Large intestine (tissue), 1 donor: ENCODE results near the gene ALMS1. TPM values are rescaled to one million over a fixed set of nuclear protein-coding genes. Genes with fewer than 3 reads are reported as not detected.

Experiments
- polyA plus RNA-seq: library from polyadenylated mRNA; unstranded; fragments of 120-200 nt; gene quantifications from one replicate; pipeline ENCODE4 v1.2.1, GENCODE V29; 2013

The ALMS1 gene
- polyA plus RNA-seq, 1 donor: 22.5 TPM

Other genes starting within 250 kb of the ALMS1 start
- gene NOTO, start 183.3 kb upstream of the ALMS1 start, polyA plus RNA-seq: 0.01 TPM
- gene SMYD5, start 171.6 kb upstream of the ALMS1 start, polyA plus RNA-seq: 24.5 TPM
- 13.5 TPM for gene PRADC1, start 152.6 kb upstream of the ALMS1 start, polyA plus RNA-seq
- 169 TPM for gene CCT7, start 151.5 kb upstream of the ALMS1 start, polyA plus RNA-seq
- gene FBXO41, start 101.4 kb upstream of the ALMS1 start, polyA plus RNA-seq: 2.4 TPM
- gene EGR4, start 92.3 kb upstream of the ALMS1 start, polyA plus RNA-seq: 0.04 TPM